Middle frontal gyrus (tissue), 1 donor: ENCODE results near the gene ZHX3.

ENCODE experiments used
- DNase-seq: peaks from one replicate; pipeline ENCODE4 v3.0.0-alpha.2; 2015; ENCODE audit warnings: low spot score; ENCODE audit errors: extremely low spot score

ZHX3 gene

GRCh38 chr20:41172296-41173140 lies 145.0 kb downstream of the ZHX3 start:
- DNase-seq: no peak

- DNase-seq: no peak
Measured at GRCh38 chr20:41171736-41172295, 145.7 kb downstream of the ZHX3 start.

DNA sequence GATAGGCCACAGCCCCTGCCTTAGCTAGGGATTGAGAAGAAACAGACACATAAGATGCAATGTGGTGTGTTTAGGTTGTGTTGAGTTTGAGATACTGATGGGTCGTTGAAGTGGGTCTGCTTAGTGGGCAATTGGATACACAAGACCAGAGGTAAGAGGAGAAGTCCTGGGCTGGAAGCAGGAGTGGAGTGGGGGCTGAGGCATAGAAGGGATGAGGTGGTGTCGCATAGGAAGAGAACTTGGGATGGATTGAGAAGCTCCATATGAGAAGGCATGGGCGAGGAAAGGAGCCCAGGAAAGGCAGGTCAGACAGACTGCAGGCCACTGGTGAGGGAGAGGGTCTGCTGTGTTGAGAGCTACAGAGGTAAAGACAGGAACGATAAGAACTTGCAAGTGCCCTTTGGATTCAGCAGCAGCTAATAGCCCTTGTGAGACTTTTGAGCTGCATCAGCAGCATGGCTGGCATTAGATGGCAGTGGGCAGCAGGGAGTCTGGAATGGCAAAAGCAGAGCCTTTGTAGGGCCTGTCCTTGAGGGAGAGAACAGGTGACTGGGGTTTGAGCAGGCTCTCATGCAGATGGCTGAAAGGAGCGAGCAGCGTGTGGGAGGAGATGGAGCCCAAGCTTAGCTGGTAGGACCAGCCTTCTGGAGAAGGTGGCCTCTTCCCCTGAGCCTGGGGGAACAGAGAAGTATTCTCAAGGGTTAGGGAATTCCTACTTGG lies 147.0 kb downstream of the ZHX3 start:
- DNase-seq: no peak

DNA sequence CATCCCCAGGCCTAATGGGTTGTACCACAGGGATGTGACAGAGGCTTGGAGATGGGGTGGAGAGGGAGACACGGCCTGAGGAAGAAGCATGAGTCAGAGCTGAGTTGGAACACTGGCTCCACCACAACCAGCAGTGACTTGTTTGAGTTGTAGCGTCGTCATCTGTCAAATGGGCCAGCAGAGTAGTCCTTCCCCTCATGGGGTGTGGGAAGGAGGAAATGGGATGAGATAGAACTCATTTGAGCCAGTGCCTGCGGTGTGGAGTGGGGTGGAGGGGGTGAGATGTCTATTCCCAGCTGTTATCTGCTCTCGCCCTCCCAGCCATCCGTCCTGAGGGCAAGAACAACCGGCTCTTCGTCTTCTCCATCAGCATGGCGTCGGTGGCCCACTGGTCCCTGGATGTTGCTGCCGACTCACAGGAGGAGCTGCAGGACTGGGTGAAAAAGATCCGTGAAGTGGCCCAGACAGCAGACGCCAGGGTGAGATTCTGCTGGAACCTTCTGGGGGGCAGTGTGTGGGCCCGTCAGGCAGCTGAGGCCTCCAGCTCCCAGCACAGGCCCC lies 147.7 kb downstream of the ZHX3 start:
- DNase-seq: no peak

DNA sequence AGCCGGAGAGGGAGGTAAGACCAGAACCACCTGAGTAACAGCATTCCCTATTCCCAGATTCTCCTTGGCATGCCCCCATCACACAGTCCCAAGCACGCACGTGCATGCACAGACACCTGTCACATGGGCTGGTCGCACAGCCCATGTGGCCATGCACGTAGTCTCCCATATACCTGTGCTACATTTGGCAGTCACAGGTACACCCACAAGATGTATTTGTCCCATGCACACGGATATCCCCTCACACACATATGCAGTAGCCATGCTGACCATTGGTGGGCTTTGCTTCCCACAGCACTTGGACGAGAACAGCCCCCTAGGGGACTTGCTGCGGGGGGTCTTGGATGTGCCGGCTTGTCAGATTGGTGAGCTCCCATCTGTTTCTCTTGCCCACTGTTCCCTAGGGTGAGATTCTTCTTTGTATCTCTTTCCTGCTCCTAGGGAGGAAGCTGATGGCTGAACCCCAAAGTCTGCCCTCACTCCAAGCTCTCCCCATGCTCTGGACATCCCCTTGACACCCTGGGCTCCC lies 148.3 kb downstream of the ZHX3 start:
- DNase-seq: no peak

GRCh38 chr20:41168281-41169161 lies 149.0 kb downstream of the ZHX3 start:
- DNase-seq: no peak

DNA sequence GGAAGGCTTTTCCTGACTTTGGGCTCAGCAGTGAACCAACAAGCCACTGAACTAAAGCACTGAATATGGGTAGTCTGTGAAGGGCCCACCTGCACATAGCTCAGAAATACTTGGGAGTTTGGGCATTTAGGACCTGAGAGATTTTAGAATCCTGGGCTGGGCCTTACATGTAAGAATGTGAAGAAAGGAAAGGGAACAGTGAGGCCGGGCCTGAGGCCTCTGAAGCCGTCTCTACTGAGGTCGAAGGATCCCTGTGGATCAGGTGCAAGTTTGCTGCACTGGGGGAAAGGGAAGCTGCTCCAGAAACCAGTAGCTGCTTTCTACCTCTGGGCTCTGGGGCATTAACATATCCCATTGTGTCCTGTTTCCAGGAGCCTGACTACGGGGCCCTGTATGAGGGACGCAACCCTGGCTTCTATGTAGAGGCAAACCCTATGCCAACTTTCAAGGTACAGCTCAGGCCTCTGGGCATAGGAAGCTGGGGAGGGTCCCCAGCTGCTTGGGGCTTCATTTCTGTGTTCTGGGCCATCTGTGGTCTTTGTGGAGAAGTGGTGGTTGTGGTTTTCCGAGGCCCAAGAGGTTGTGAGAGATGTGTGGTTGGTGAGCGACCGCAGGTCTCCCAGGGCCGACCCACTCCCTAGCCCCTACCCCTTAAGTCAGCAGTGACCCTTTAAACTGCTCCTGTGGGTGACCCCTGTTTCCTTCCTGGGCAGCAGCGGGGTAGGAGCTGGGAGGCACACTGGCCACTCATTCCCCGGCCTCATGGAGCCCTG lies 149.9 kb downstream of the ZHX3 start:
- DNase-seq: no peak

DNA sequence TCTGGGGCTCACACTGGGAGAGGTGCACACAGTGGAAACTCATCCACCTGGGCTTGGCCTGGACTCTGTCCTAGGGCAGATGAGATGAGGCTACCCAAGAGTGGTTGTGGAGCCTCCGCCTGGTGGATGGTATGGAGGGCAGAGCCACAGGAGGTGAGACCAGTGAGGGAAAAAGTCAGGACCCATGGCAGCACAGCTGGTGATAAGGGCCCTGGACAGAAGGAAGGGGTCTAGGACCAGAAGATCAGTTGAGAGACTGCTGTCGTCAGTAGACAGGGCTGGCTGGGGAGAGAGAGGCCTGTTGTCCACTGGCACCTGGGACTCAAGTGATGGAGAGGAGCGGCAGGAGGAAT lies 150.4 kb downstream of the ZHX3 start:
- no peak for DNase-seq

DNA sequence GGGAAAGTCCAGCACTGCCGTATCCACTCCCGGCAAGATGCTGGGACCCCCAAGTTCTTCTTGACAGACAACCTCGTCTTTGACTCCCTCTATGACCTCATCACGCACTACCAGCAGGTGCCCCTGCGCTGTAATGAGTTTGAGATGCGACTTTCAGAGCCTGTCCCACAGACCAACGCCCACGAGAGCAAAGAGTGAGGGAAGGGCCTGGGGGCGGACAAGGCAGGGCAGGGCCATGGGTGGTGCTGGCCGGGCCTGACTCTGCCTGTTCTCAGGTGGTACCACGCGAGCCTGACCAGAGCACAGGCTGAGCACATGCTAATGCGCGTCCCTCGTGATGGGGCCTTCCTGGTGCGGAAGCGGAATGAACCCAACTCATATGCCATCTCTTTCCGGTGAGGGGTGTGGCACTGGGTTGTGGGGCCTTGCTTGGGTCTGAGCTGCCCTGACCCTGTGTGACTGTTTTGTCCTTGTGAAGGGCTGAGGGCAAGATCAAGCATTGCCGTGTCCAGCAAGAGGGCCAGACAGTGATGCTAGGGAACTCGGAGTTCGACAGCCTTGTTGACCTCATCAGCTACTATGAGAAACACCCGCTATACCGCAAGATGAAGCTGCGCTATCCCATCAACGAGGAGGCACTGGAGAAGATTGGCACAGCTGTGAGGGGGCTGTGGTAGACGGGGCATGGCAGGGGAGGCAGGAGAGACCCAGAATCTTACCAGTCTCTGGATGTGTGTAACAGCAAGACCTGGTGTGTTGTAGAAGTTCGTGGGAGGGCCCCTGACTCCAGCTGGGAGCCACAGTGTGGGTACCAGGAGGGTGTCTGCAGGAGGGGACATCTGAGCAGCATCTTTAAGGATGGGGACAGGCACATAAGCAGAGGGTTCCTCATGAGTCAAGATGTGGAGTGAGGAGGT lies 151.1 kb downstream of the ZHX3 start:
- no peak for DNase-seq

DNA sequence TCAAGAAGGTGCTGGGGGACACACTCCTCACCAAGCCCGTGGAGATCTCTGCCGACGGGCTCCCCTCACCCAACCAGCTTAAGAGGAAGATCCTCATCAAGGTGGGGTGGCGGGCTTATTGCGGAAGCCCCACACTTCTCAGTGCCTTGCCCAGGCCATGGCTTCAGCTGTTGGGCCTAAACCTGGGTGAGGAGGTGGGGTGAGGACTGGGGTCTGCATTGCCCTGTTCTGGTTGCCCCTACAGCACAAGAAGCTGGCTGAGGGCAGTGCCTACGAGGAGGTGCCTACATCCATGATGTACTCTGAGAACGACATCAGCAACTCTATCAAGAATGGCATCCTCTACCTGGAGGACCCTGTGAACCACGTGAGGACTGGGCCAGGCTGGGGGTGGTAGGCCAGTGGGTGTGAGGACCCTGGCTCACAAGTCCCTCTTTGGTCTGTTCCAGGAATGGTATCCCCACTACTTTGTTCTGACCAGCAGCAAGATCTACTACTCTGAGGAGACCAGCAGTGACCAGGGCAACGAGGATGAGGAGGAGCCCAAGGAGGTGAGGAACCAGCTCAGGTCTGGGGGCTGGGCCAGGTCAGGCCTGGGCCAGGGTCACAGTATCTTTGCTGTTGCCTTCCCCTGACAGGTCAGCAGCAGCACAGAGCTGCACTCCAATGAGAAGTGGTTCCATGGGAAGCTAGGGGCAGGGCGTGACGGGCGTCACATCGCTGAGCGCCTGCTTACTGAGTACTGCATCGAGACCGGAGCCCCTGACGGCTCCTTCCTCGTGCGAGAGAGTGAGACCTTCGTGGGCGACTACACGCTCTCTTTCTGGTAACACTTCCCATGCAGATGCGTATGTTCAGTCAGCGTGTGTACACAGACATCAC lies 152.3 kb downstream of the ZHX3 start:
- no peak for DNase-seq

- no peak for DNase-seq
Measured at GRCh38 chr20:41163821-41164220, 153.7 kb downstream of the ZHX3 start.

GRCh38 chr20:41162396-41162795 lies 155.1 kb downstream of the ZHX3 start:
- DNase-seq: no peak

DNA sequence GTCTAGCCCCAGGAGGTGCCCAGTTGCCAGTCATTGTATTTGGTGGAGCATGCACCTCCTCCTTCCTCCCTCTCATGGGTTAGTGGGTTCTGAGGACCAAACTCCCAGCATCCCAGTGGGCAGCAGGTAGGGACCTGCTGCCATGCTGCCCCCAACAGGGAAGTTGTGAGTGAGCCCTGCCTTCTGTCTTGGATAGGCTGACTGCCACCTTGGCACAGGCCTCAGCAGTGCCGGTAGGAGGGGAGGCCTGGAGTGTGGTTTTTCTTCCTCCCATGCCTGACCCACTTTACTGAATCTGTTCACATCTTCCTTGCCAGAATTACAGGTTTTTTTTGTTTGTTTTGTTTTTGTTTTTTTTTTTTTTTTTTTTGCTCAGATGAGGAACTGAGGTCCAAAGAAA lies 155.6 kb downstream of the ZHX3 start:
- DNase-seq: no peak

DNA sequence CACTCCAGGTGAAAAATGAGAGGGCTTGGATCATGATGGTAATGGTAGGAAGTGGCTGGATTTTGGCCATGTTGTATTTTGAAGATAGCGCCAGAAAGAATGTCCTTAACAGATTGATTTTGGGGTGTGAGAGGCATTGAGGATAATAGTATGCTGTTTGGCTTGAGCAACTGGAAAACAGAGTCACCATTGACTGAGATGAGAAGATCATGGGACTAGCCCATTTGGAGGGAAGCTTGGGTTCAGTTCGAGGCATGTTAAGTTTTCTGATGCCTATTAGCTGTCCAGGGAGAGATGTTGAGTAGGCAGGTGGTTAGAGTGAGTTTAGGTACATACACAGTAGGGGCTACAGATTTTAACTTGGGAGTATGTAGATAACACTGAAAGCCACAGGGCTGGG lies 156.8 kb downstream of the ZHX3 start:
- no peak for DNase-seq

DNA sequence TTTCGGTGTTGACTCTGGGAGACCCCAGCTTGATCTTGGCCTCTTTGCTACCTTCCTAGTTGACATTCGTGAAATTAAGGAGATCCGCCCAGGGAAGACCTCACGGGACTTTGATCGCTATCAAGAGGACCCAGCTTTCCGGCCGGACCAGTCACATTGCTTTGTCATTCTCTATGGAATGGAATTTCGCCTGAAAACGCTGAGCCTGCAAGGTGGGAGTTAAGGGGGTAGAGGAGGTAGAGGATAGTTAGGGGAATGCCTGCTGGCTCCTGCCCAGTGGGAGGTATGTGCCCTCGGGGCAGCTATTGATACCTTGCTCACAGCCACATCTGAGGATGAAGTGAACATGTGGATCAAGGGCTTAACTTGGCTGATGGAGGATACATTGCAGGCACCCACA lies 158.0 kb downstream of the ZHX3 start:
- DNase-seq: no peak

DNA sequence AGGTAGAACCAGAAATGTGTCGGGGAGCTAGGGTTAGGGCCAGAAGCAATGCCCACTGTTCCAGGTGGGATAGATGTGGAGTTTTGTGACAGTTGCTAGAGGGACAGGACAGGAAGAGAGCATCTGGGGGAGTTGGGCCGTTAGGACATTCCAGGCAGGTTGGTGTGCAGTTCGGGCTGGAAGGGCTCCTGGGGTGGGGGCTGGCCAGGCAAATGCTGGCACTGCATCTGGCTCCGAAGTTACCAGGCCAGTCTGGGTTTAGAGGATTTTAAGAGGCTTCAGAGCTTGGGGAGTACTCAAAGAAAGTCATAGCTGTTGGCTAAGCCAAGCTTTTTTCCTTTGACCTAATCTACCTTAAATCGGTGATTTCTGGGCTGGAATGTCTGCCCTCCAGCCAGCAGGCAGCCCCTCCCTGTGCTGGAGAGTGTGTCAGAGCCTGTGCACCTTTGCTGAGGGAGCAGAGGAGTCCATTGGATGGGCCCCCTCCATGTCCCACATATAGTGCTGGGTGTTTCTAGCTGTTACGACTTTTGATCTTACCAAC lies 159.4 kb downstream of the ZHX3 start:
- DNase-seq: no peak

DNA sequence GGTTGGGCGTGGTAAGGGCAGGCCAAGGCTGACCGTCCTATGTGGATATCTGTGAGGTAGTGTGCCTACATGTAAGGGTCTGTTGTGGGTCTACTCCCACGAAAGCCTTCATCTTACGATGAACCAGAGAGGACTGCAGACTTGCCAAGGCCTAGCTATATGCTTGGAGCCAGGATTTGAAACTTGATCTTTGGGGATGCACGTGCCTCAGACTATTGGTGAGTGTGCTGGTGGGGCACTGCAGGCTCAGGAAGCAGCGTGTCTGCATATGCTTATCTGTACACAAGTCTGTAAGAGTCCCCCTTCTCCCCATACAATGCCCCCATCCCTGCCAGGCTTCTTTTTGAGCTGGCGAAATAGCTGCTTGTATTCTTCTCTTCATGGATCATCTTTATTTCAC lies 162.3 kb downstream of the ZHX3 start:
- no peak for DNase-seq
